GM18505 (cell line): ENCODE results near the gene PMEPA1.

Source experiments
- ATAC-seq: cut with Tn5 transposase; IDR thresholded peaks from one replicate; pipeline ENCODE4 v1.9.1; 2021; ENCODE audit not compliant: unreplicated experiment
- POLR2A ChIP-seq: IDR thresholded peaks from 4 replicates; pipeline ENCODE4 v1.6.1; 2011; ENCODE audit warnings: borderline replicate concordance; ENCODE audit not compliant: insufficient read depth, insufficient read length; ENCODE audit errors: extremely low read depth

The PMEPA1 gene

DNA sequence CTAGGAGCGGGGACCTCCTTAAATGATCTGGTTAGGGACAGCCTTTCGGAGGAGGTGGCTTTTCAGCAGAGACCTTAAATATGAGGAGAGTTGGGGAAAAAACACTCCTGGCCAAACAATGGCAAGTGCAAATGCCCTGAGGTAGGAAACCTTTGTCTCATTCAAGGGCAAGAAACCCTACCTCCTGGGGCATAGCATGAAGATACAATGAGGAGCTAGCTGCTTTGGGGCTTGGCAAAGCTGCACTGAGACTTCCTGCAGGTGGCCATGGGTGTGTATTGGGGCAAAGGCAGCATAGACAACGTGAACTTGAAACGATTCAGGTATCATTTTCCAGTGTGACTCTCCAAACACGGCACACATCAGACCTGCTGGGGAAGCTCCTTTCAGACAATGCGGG is 30.7 kb downstream of the PMEPA1 start:
- TF ChIP-seq POLR2A: no peak
- no peak for ATAC-seq

DNA sequence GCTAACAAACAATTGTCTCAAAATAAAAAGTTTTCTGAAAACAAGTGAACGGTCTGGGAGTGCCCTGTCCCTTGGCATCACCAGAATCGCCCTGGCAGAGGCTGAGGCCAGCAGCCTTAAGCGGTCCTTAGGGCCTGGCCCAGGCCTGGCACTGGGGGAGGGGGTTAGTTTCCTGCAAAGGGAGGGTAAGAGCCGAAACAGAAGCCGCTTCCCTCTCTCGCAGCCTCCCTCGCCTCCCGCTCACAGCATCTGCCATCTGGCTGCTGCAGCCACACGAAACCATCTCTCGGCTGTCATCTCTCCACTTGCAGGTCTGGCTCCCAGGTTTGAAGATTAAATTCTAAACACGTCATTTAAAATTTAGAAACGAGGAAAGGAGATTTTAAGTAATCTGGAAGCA is 31.5 kb downstream of the PMEPA1 start:
- TF ChIP-seq POLR2A: no peak
- ATAC-seq: no peak

GRCh38 chr20:57677584-57677982 is 32.2 kb downstream of the PMEPA1 start:
- TF ChIP-seq POLR2A: no peak
- no peak for ATAC-seq

DNA sequence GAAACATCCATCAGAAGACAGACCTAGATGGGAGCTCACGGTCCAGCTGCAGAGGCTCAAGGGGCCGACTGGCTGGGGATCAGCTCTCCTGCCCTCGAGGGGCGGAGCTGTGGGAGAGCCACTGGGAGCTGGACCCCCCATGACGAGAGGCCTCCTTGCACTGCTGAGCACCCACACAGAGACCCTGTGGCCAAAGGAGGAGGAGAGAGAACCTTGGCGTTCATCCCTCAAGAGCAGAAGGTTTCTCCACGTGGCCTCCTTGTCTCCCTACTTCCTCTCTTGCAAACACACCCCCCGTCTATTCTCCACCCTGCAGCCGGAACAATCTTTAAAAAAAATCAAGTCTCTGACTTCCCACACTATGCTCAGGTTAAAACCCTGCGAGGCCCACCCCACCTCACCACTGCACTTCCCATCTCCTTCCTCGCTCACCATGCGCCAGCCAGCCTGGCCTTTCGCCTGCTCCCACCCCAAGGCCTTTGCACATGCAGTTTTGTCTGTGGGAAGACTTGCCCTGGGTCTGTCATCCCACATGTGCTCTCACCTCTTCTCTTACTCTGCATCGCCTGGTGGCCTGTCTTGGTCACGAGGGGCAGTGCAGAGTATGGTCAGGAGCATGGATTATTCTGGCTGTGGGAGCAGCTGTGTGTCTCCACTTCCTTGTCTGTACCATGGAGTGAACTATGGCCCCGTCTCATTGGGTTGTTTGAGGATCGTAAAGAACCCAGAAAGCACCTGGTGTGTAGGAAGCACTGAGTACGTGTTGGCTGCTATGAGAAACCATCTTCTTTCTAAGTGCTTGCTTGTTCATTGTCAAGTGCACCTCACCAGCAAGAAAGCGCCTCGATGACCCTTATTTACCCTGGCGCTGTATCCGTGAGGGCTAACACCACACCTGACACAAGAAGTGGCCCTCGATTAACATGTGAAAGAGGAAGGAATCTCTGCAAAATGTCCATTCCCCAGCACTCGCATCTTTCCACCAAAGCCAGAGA is 32.9 kb downstream of the PMEPA1 start:
- no peak for TF ChIP-seq POLR2A
- ATAC-seq: no peak

DNA sequence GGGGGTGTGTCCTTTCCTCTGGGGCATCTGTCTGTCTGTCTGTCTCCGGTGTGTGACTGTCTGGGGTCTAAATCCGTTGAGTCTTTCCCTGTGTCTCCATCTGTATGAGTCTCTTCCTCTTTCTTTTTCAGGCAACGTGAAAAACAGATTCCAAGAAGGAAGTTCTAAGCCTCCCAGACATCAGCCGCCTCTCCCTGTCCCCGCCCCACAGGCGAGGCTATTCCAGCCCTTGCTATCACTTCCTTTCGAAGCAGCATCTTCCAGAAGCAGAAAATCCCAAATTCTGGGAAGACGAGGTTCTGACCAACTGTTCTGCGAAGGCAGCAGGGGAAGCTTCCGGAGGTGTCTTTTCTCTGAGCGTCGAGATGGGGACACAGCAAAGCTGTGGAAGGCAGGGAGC is 34.0 kb downstream of the PMEPA1 start:
- ATAC-seq: no peak
- TF ChIP-seq POLR2A: no peak

DNA sequence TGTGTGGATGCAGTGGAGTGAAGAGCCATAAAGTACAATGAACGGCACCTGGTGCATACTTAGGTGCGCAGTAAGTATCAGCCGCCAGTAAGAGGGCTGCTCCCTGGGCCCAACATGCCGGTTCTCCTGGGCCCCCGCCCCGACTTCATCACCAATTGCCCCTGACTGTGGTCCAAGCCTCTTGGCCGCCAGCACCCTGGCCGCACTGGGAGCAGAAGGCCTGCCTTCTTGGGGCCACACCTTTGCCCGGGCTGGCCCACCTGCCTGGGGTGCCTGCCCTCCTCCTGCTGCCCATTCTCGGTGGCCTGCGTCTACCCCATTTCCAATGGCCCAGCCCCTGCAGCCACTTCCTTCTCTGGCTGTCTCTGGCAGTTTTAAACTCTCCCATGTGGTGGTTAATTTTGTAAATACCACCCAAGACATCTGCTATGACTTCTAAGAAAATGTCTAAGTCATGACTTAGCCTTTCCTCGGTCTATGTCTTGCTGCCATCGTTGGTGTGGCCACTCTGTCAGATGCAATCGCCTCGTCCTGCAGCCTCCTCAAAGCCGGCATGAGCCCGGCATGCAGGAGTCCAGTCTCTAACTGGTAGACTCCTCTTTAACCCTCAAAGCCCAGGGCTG is 36.8 kb downstream of the PMEPA1 start:
- ATAC-seq: no peak
- no peak for TF ChIP-seq POLR2A

GRCh38 chr20:57672164-57672563 is 37.7 kb downstream of the PMEPA1 start:
- no peak for TF ChIP-seq POLR2A
- ATAC-seq: no peak

GRCh38 chr20:57671662-57672061 is 38.2 kb downstream of the PMEPA1 start:
- ATAC-seq: no peak
- no peak for TF ChIP-seq POLR2A

- TF ChIP-seq POLR2A: no peak
Observed at GRCh38 chr20:57671072-57671391, 38.8 kb downstream of the PMEPA1 start.

GRCh38 chr20:57670288-57671071 is 39.3 kb downstream of the PMEPA1 start:
- no peak for ATAC-seq
- TF ChIP-seq POLR2A: no peak

More at GRCh38 chr20:57671072-57671391, 38.8 kb downstream of the PMEPA1 start:
- no peak for ATAC-seq

GRCh38 chr20:57669632-57670031 is 40.2 kb downstream of the PMEPA1 start:
- no peak for ATAC-seq
- TF ChIP-seq POLR2A: no peak

DNA sequence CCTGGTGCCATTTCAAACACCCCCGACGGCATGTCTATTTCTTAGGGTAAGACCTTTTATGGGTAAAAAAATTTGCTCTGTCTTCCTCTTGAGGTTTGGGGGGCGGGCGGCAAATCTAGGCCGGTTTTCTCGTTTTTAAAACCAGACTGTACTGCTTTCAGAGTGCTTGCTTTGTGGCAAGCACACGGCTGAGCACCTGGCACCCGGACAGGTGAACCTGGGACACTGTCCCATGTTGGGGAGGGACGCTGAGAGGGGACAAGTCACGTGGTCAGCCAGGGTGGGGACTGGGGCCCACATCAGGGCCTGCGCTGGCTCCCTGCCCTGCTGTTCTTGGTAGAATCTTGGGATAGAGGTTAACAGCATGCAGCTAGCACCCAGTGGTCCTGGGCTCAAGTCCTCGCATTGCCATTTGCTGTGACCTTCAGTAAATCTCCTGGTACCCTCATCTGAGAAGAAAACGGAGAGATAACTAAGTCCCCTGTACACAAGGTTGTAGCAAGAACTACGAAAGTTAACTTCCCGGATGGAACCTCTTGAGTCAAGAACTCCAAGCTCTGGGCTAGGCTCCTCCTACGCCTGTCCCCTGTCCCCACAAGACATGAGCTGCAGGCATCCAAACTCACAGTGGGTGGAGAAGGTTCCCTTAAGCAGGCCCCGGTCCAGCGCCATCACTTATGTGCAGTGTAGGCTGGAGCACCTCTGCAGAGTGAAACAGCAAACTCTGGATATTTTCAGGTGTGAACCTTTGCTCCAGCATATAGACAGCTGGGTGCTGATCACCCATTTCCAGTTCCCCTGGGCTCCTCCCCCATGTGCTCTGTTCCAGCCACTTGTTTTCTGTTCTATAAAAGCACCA is 41.7 kb downstream of the PMEPA1 start:
- ATAC-seq: no peak
- no peak for TF ChIP-seq POLR2A

GRCh38 chr20:57667388-57667787 is 42.4 kb downstream of the PMEPA1 start:
- no peak for ATAC-seq
- TF ChIP-seq POLR2A: no peak

DNA sequence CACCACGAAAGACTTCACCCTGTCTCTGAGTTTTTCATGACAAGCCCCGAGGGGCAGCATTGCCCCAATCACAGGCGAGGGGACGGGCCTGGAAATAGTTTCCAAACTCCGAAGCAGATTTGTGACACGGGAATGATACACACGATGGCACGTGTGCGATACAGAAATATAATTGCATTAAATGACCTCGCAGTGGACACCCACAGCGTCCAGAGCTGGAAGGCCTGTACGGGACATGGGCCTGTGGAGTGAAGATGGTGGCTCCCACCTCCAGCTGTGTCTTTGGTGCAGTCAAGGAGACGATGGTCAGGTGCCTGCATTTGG is 43.0 kb downstream of the PMEPA1 start:
- ATAC-seq: no peak
- no peak for TF ChIP-seq POLR2A
